ENCODE measurements around the gene GALNT10.
A peak's percentile ranks its signal among the peaks of the same experiment; 100 is the strongest.

Gene GALNT10

GRCh38 chr5:154302161-154302560 is 111.6 kb downstream of the GALNT10 start:
- CTCF ChIA-PET = interaction anchor here (0.9 to 3.6 kb wide), 4 partner anchors 22 to 112 kb away, joined by 3 to 13 read pairs (median 4); partner anchors contain the start of gene GALNT10
- POLR2A ChIA-PET = no interaction called here
- no peak for DNase-seq (ENCODE audit: extremely low spot score)
- no peak for TF ChIP-seq CTCF (IDR thresholded peaks at IDR 0.05; ENCODE audit: control extremely low read depth, extremely low read depth, low read depth, missing control alignments)

GRCh38 chr5:154303133-154303532 is 112.6 kb downstream of the GALNT10 start:
- ChIA-PET CTCF (interaction anchor here (1.1 to 3.6 kb wide), 3 partner anchors 21 to 113 kb away, joined by 3 to 13 read pairs (median 5); partner anchors contain the start of gene GALNT10), POLR2A (no interaction called here)
- TF ChIP-seq CTCF (IDR thresholded peaks at IDR 0.05; ENCODE audit: control extremely low read depth, extremely low read depth, low read depth, missing control alignments) = no peak
- DNase-seq (ENCODE audit: extremely low spot score) = no peak

- ChIA-PET POLR2A (no interaction called here), CTCF (interaction anchor here (0.8 to 1.7 kb wide), 7 partner anchors 8 to 24 kb away, joined by 3 to 5 read pairs (median 3); no protein-coding TSS in a partner anchor)
- DNase-seq (ENCODE audit: extremely low spot score) = no peak
- TF ChIP-seq CTCF (IDR thresholded peaks at IDR 0.05; ENCODE audit: control extremely low read depth, extremely low read depth, low read depth, missing control alignments) = no peak
These were observed 118.2 kb downstream of the GALNT10 start for GRCh38 chr5:154308443-154309370.

GRCh38 chr5:154309371-154309745 is 118.8 kb downstream of the GALNT10 start:
- ChIA-PET POLR2A (no interaction called here), CTCF (interaction anchor here (1.3 to 1.7 kb wide), 4 partner anchors 9 to 20 kb away, joined by 3 to 5 read pairs (median 3); no protein-coding TSS in a partner anchor)
- TF ChIP-seq CTCF (IDR thresholded peaks at IDR 0.05; ENCODE audit: control extremely low read depth, extremely low read depth, low read depth, missing control alignments) = no peak
- DNase-seq (ENCODE audit: extremely low spot score) = no peak

GRCh38 chr5:154309805-154310204 is 119.3 kb downstream of the GALNT10 start:
- ChIA-PET CTCF (interaction anchor here (1.0 to 1.2 kb wide), 2 partner anchors 94 to 95 kb away, joined by 3 read pairs; no protein-coding TSS in a partner anchor), POLR2A (no interaction called here)
- no peak for TF ChIP-seq CTCF (IDR thresholded peaks at IDR 0.05; ENCODE audit: control extremely low read depth, extremely low read depth, low read depth, missing control alignments)
- DNase-seq (ENCODE audit: extremely low spot score) = no peak

- DNase-seq (ENCODE audit: extremely low spot score) = peak; percentile 41
- CTCF ChIA-PET = interaction anchor here (1.0 kb wide), 1 partner anchor 122 kb away, joined by 3 read pairs; no protein-coding TSS in a partner anchor
These were observed 120.8 kb downstream of the GALNT10 start for GRCh38 chr5:154311362-154311761.

More at GRCh38 chr5:154311362-154311761, 120.8 kb downstream of the GALNT10 start:
- no peak for TF ChIP-seq CTCF (IDR thresholded peaks at IDR 0.05; ENCODE audit: control extremely low read depth, extremely low read depth, low read depth, missing control alignments)
- POLR2A ChIA-PET = no interaction called here
